Duodenal mucosa (tissue), 2 donors: ENCODE results near the gene RNF144A.

ENCODE experiments used
- H3K27ac ChIP-seq: one replicate; pipeline ENCODE4 v1.7.0; 2013; ENCODE audit warnings: low read depth, low read length
- H3K27me3 ChIP-seq, 2 donors: one replicate each; pipeline ENCODE4 v1.7.0; 2013; ENCODE audit warnings: low read length in 2 of 2, control low read depth in 1 of 2; ENCODE audit not compliant: insufficient read depth in 2 of 2, control insufficient read depth in 1 of 2
- H3K36me3 ChIP-seq, 2 donors: one replicate each; pipeline ENCODE4 v1.7.0; 2013; ENCODE audit warnings: low read length in 2 of 2, control low read depth in 1 of 2; ENCODE audit not compliant: insufficient read depth in 2 of 2, control insufficient read depth in 1 of 2
- H3K4me1 ChIP-seq, 2 donors: one replicate each; pipeline ENCODE4 v1.7.0; 2013; ENCODE audit warnings: low read length in 2 of 2, control low read depth in 1 of 2; ENCODE audit not compliant: insufficient read depth in 2 of 2, control insufficient read depth in 1 of 2
- H3K4me3 ChIP-seq, 2 donors: one replicate each; pipeline ENCODE4 v1.7.0; 2013; ENCODE audit warnings: low read length in 2 of 2, low read depth in 1 of 2
- H3K9ac ChIP-seq, 2 donors: one replicate each; pipeline ENCODE4 v1.7.0; 2013; ENCODE audit warnings: low read length in 2 of 2, low read depth in 1 of 2
- H3K9me3 ChIP-seq, 2 donors: one replicate each; pipeline ENCODE4 v1.7.0; 2013; ENCODE audit warnings: low read length in 2 of 2, control low read depth in 1 of 2; ENCODE audit not compliant: control insufficient read depth in 1 of 2

Gene RNF144A

GRCh38 chr2:6917761-6918421 is 679 bp downstream of the RNF144A start:
- peaks cover 0 to 1% of the 10 kb centered on the region in 2 donors for H3K27me3 ChIP-seq
- no peaks in the 10 kb centered on the region for H3K9me3 ChIP-seq
- H3K4me3 ChIP-seq, result peak overlapping the region; percentile 46 to 64
- peak overlapping the region in 1 of 2 donors; percentile 51 for H3K9ac ChIP-seq
- no peak overlapping the region for H3K27ac ChIP-seq
- H3K4me1 ChIP-seq, result peaks cover 0 to 18% of the 10 kb centered on the region in 2 donors
- H3K36me3 ChIP-seq, result no peaks in the 10 kb centered on the region

- no peaks in the 10 kb centered on the region for H3K9me3 ChIP-seq
- H3K9ac ChIP-seq, result no peak overlapping the region
- H3K4me1 ChIP-seq, result peaks cover 2 to 18% of the 10 kb centered on the region in 2 donors
- H3K27ac ChIP-seq, result no peak overlapping the region
- no peaks in the 10 kb centered on the region for H3K36me3 ChIP-seq
- H3K4me3 ChIP-seq, result no peak overlapping the region
- H3K27me3 ChIP-seq, result no peaks in the 10 kb centered on the region
Measured at GRCh38 chr2:6919901-6920742, 2.9 kb downstream of the RNF144A start.

GRCh38 chr2:6920743-6921064 is 3.5 kb downstream of the RNF144A start:
- Histone ChIP-seq H3K4me1 (peaks cover 4 to 18% of the 10 kb centered on the region in 2 donors), H3K27ac (no peak overlapping the region)

DNA sequence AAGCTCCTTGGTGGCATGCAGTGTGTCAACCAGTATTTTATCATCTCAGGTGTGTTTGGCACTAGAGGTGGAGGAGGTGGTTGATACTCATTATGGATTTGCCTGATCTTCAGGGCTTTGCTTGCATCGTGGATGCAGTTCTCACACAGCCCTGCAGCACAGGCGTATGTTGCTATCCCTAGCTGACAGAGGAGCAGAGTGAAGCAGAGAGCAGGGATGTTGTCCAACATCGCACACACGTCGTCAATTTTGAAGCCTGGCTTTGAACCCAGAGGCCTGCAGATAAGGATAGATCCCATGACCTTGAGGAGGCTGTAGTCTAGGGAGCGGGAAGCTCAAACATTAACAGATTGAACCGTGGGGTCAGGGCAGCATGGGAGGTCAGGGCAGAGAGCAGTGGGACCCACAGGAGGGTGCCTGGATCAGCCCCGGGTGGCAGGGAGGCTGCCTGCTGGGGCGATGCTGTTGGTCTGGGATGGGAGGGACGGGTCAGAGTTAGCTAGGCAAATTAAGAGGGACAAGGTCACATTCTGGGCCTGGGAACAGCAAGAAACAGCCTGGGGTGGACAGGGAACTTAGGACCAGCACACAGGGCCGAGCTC is 4.2 kb downstream of the RNF144A start:
- no peaks in the 10 kb centered on the region for H3K9me3 ChIP-seq
- no peaks in the 10 kb centered on the region for H3K36me3 ChIP-seq
- no peak overlapping the region for H3K27ac ChIP-seq
- no peaks in the 10 kb centered on the region for H3K27me3 ChIP-seq
- H3K9ac ChIP-seq, result no peak overlapping the region
- peaks cover 4 to 18% of the 10 kb centered on the region in 2 donors for H3K4me1 ChIP-seq
- no peak overlapping the region for H3K4me3 ChIP-seq

More at GRCh38 chr2:6920743-6921064, 3.5 kb downstream of the RNF144A start:
- Histone ChIP-seq H3K4me3 (no peak overlapping the region), H3K36me3 (no peaks in the 10 kb centered on the region), H3K27me3 (no peaks in the 10 kb centered on the region), H3K9me3 (no peaks in the 10 kb centered on the region), H3K9ac (no peak overlapping the region)

DNA sequence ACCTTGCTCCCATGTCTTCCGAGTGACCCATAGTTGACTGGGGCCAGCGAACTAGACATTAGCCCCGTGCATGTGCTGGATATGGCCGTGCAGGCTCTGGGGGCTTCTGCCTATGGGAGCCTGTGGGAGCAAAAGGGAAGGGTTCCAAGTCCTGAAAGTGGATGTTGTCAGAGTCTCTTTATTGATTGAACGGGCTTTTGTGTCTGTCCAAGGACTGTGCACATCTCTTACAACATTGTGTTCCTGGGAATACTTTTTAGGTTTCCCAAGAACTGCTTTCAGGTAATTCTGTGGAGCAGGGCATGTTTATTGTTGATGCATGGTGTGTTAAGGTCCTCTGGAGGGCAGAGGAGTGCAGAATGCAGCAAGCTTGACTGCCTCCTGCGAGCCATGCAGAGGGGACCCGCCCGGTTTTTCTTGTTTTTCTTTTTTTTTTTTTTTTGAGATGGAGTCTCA is 5.0 kb downstream of the RNF144A start:
- no peak overlapping the region for H3K27ac ChIP-seq
- H3K36me3 ChIP-seq, result no peaks in the 10 kb centered on the region
- H3K4me3 ChIP-seq, result no peak overlapping the region
- peaks cover 5 to 14% of the 10 kb centered on the region in 2 donors for H3K4me1 ChIP-seq
- no peaks in the 10 kb centered on the region for H3K27me3 ChIP-seq
- no peak overlapping the region for H3K9ac ChIP-seq
- no peaks in the 10 kb centered on the region for H3K9me3 ChIP-seq

DNA sequence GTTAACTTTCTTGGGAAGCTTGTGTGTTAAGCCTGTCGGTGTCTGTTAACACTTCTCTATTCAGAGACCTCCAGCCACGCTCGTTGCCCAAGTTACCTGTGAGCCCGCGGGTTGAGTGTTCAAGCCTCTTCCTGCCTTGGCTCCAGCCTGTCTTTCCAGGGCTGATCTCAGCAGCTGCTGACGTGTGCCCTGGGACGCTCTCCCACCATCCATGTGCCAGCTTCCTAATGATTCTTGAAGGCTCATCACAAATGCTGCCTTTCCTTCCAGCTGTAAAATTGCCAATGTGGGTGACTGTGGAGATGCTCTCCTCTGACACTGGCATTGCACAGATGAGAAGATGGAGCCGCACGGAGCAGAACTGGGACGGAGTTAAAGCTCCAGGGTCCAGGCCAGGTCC is 6.1 kb downstream of the RNF144A start:
- H3K4me1 ChIP-seq, result peaks cover 8 to 14% of the 10 kb centered on the region in 2 donors
- no peak overlapping the region for H3K27ac ChIP-seq
- H3K27me3 ChIP-seq, result no peaks in the 10 kb centered on the region
- H3K9me3 ChIP-seq, result no peaks in the 10 kb centered on the region
- no peaks in the 10 kb centered on the region for H3K36me3 ChIP-seq
- no peak overlapping the region for H3K4me3 ChIP-seq
- H3K9ac ChIP-seq, result no peak overlapping the region

GRCh38 chr2:6924101-6924923 is 7.1 kb downstream of the RNF144A start:
- Histone ChIP-seq H3K9ac (no peak overlapping the region), H3K36me3 (no peaks in the 10 kb centered on the region), H3K4me1 (peaks cover 8 to 14% of the 10 kb centered on the region in 2 donors), H3K9me3 (no peaks in the 10 kb centered on the region), H3K4me3 (no peak overlapping the region), H3K27ac (no peak overlapping the region), H3K27me3 (no peaks in the 10 kb centered on the region)

DNA sequence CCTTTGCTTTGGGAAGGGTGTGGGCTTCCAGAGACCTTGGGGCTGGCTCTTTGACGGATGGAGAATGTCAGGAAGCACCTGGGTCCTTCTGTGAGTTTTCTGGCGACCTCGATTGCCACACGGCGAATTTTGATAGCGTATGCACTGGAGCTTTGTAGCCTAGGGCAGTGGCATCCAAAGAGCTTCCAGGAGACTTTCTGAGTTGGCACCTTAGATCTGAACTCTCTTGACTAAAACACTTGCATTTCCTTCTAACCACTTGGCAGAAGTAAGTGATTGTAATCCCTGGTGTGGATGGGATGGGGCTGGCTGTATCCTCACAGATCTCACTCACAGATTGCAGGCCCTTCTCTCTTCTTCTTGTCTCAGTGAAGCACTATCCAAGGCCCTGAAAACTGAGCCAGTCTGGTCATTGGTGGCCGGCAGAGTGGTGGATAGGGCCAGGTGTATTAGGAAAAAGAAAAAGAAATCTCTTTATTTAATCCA is 7.8 kb downstream of the RNF144A start:
- Histone ChIP-seq H3K4me1 (peaks cover 8 to 14% of the 10 kb centered on the region in 2 donors), H3K27me3 (no peaks in the 10 kb centered on the region), H3K9ac (no peak overlapping the region), H3K4me3 (no peak overlapping the region), H3K9me3 (no peaks in the 10 kb centered on the region), H3K27ac (no peak overlapping the region), H3K36me3 (no peaks in the 10 kb centered on the region)

DNA sequence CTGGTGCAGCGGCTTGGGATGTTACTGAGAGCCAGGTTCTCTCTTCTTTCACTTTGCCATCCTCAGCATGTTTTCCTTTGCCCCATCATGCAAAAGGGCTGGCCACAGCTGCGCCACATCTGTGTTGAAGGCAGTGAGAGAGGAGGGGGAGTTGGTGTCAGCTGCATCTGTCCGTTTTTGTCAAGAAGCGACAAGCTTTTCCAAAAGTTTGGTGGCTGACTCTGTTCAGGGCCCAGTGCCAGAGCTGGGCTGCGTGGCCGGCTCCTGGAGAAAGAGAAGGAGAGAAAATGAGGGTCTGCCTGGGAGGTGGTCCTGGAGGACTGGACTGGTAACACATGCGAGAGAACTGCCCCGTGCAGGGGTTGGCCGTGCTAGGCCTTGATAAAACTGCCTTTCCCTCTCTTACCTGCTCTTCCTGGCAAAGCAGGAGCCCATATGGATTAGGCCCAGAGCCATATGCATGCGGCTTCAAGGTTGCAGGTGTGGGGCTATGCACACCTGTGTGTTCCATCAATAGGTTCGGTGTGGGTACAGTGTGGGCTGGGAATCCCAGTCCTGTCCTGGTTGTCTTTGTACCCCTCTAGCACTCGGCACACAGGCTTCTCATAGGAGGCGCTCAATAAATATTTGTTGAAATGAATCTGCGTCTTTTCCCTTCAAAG is 9.0 kb downstream of the RNF144A start:
- no peaks in the 10 kb centered on the region for H3K9me3 ChIP-seq
- no peak overlapping the region for H3K27ac ChIP-seq
- H3K4me3 ChIP-seq, result no peak overlapping the region
- no peaks in the 10 kb centered on the region for H3K27me3 ChIP-seq
- H3K4me1 ChIP-seq, result peaks cover 8 to 10% of the 10 kb centered on the region in 2 donors
- H3K9ac ChIP-seq, result no peak overlapping the region
- no peaks in the 10 kb centered on the region for H3K36me3 ChIP-seq
